ENCODE measurements around the gene TUBA1C.
A peak's percentile ranks its signal among the peaks of the same experiment; 100 is the strongest.

GRCh38 chr12:49288412-49288853 lies 23.6 kb downstream of the TUBA1C start:
- TF ChIP-seq CTCF (IDR thresholded peaks at IDR 0.05), result peak; percentile 73 to 89 (median 82)
- TF ChIP-seq POLR2A (IDR thresholded peaks at IDR 0.05), result no peak
